HG03521 (cell line): ENCODE data around the gene TBC1D21.

Source experiments
- ATAC-seq: cut with Tn5 transposase; IDR thresholded peaks from one replicate; pipeline ENCODE4 v1.9.1; 2021; ENCODE audit warnings: mild to moderate bottlenecking, moderate library complexity; ENCODE audit not compliant: unreplicated experiment

The TBC1D21 gene

GRCh38 chr15:73873456-73873855 lies at the start of gene TBC1D21:
TSS of gene TBC1D21 (plus strand) at chr15:73873564. CDS start at chr15:73873710, 146 bp downstream.
- no peak for ATAC-seq

- ATAC-seq: no peak
Observed at GRCh38 chr15:73826711-73827251, 46.6 kb upstream of the TBC1D21 start.

GRCh38 chr15:73829523-73829922 lies 43.8 kb upstream of the TBC1D21 start:
- no peak for ATAC-seq

GRCh38 chr15:73832657-73833056 lies 40.7 kb upstream of the TBC1D21 start:
- no peak for ATAC-seq

- no peak for ATAC-seq
Observed at GRCh38 chr15:73836845-73837244, 36.5 kb upstream of the TBC1D21 start.

- ATAC-seq: no peak
Observed at GRCh38 chr15:73838831-73839426, 34.4 kb upstream of the TBC1D21 start.

DNA sequence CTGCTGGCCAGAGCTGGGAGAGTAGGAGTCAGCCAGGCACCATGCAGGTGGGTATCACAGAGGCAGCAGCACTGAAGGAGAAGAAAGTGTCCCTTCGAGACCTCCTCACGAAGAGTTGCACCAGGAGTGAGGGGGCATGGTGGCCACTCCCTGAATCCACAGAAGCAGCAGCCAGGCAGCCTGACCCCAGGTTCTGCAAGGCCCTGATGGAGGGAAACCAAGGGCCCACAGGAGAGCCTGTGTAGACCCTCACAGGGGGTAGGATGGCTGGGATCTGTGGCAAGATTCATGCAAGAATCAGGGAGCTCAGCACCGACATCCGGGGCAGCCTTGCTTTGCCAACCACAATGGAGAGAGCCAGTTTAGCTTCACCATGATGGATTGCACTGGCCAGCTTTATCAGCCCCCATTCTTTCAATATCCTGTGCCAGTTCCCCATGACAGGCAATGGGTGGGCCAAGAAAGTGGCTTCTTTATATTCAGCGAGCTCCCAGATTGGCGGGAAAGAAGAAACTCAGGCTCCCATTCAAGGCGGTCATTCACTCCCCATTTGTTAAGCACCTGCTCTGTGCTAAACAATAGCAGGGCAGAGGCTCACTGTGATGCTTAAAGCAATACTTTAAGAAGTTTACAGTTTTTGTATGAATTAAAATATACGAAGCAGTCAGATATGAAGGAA lies 33.5 kb upstream of the TBC1D21 start:
- ATAC-seq: no peak

DNA sequence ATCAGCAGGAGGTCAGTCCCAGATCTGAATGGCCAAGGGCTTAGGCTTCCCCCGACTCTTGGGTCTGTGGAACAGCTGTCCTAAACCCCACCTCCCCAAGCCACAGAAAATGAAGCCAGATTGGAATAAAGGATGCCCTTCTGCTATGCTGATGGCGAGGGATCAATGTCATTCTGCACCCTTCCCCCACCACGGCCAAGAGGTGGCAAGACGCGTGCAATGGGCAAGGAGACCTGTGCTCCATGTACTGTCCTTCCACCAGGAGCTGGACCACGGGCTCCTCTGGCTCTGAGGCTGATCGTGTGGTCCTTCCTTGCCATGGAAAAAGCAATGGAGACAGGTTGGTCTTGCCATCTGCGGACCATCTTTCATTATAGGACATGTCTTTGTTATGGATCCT lies 32.6 kb upstream of the TBC1D21 start:
- ATAC-seq: no peak

- ATAC-seq: no peak
Observed at GRCh38 chr15:73841756-73842725, 31.3 kb upstream of the TBC1D21 start.

GRCh38 chr15:73843787-73844186 lies 29.6 kb upstream of the TBC1D21 start:
- no peak for ATAC-seq

DNA sequence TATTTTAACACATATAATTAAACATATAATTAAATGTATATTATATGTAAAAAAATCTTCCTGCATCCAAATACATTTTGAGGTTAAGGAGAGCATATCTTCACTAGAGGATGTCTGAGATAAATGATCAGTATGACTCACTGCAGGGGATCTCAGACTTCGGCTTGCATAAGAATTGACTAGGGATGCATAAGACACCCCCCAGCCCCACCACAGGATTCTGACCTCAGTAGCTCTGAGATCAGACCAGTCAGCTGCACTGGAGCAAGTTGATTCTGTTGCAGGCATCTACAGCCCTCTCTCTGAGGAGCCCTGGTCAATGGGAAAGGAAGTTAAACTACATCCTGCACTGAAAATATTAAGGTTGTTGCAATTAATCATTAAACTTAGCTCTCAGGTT lies 29.0 kb upstream of the TBC1D21 start:
- no peak for ATAC-seq

DNA sequence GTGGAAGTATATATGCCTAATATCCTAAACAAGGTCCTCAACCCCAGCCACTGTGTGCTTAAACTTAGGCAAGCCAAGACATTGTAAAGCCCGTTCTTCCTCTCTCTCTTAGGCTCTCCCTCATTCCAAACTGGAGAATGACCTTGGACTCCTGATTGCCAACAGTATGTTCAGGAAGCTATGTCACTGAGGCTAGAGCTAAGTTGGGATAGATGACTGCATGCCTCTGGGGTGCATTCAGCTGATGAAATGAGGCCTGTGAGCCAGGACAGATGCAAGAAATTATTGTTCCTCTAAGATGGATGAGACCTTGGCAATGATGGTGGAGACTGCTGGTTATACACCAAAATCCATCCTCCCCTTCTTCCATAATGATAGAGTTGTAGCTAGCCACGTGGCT lies 27.9 kb upstream of the TBC1D21 start:
- no peak for ATAC-seq

DNA sequence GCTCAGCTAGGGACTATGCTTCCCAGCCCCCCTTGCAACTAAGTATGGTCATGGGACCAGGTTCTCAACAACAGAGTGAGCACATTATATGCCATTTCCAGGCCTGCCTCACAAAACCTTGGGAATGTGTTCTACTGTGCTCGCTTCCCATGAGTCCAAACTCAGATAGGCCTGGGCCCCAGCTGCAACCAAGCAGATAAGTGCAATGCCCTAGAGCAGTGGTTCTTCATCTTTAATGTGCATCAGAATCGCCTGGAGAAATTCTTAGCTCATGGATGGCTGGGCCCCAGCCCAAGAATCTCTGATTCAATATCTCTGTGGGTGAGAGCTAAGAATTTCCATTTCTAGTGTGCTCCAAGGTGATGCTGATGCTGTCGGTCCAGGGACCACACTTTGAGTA lies 27.5 kb upstream of the TBC1D21 start:
- no peak for ATAC-seq

GRCh38 chr15:73849641-73850040 lies 23.7 kb upstream of the TBC1D21 start:
- ATAC-seq: no peak

DNA sequence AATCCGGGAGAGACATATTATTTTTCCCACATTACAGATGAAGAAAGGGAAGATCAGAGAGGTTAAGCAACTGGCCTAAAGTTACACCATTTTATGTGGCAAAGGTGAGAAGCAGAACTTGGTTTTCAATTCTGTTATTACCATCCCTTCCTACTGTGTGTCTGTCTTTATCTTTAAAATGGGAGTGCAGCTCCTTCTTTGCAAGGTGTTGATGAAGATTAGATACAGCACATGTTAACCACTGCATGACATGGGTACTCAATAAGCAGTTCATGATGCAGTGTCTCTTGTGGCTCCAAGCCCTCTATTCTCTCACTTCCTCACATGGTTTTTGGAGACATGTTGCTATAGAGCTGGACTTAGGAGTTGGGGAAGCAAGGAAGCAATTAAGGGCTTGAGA lies 23.1 kb upstream of the TBC1D21 start:
- ATAC-seq: no peak

- ATAC-seq: no peak
Observed at GRCh38 chr15:73851689-73852088, 21.7 kb upstream of the TBC1D21 start.

DNA sequence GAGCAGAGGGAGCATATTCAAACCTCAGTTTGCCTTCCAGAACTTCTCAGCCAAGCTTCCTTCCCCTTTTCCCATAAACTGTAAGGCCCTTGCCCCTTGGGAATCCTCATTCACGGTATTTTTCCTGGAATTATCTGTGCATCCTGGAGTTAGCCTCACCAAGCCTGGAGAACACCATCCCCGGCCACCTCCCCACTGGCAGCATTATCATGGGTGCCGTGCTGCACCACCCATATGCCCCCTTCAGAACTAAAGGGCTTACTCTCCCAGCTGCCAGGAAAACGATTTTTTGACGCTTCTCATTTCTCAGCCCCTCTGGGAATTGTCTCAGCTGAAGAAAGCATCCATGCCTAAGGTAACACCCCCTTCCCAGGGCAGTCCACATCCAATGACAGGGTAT lies 20.9 kb upstream of the TBC1D21 start:
- ATAC-seq: no peak

GRCh38 chr15:73854265-73854664 lies 19.1 kb upstream of the TBC1D21 start:
- ATAC-seq: no peak

DNA sequence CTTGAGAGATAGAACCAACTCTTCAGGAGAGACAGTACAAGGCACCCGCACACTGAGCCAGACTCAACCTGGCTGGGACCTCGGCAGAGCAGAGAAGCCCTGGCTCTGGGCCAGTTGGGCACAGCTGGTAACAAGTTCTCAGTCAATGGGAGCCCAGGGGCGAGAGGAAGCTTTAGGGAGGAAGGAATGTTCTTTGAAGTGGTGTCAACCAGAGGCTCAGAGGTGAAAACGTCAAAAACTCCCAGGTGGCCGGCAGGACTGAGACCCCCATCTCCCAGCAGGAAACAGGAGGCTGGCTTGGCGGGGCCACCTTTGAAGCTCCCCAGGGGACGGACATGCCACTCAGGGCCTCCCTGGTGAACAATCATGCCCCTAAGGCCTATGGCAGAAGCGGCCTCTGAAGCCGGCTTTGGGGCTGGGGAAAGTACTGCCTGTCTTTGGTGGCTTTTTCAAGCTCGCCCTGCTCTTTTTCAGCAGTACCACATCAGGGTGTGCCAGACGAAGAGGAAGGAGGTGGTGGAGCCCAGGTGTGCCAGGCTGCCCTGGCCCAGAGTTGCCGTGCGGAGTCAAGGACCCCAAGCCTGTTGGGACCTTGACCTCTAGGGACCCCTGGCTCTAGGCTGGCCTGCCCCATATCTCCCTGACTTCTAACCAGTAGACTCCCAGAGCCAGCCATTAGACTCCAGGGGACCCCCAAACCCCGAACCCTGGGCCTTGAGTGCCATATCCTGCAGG lies 16.7 kb upstream of the TBC1D21 start:
- ATAC-seq: no peak

- no peak for ATAC-seq
Observed at GRCh38 chr15:73857193-73857920, 16.0 kb upstream of the TBC1D21 start.
